Measurements from ENCODE around the gene MOSMO.

GRCh38 chr16:22052980-22053379 lies 45.1 kb downstream of the MOSMO start:
- no peak for TF ChIP-seq CTCF (IDR thresholded peaks at IDR 0.05)
- no peak for TF ChIP-seq POLR2AphosphoS5 (IDR thresholded peaks at IDR 0.05; ENCODE audit: insufficient read depth in 1 of 2, low read depth in 1 of 2)
- no peak for TF ChIP-seq POLR2A (IDR thresholded peaks at IDR 0.05)

All from vagina (tissue), 2 donors.